K562 (cell line): ENCODE data around the gene NKX1-2. TPM values are rescaled to one million over a fixed set of nuclear protein-coding genes. Genes with fewer than 3 reads are reported as not detected.

Experiments used
- ATAC-seq: fragments of 200-7000 bp; cut with Tn5 transposase; 3 replicates; pipeline ENCODE4 v1.9.1; 2020; ENCODE audit warnings: moderate library complexity
- BruUV-seq: library from RNA; stranded (reverse); fragments of 400-500 nt; replicated peaks from 2 replicates; lab custom pipeline; 2021; lab: Mats Ljungman, UMichigan
- CTCF ChIA-PET: fragments of 300-600 bp; formaldehyde crosslinking; extraction: SDS; loops from one replicate; lab custom pipeline; 2021; ENCODE audit warnings: low intra/inter-chr PET ratio; lab: Yijun Ruan, JAX
- POLR2A ChIA-PET: fragments of 300-600, 350-650 bp; sonication (Branson Sonifier 250); formaldehyde crosslinking; extraction: SDS; loops from one replicate; lab custom pipeline; 2021; ENCODE audit warnings: antibody characterized with exemption, inconsistent platforms; lab: Yijun Ruan, JAX
- DNase-seq, 4 experiments: peaks; one replicate each; pipeline versions ENCODE4 v3.0.0 to v3.0.0-alpha.2; 2011 to 2018; ENCODE audit warnings: low spot score in 3 of 4, mixed read lengths in 3 of 4; ENCODE audit errors: extremely low read depth in 1 of 4
- FAIRE-seq: peaks from 2 replicates; lab custom pipeline; 2011; peaks lifted over from hg19 to GRCh38; lab: Jason Lieb, UNC
- H2AFZ ChIP-seq: 2 replicates; pipeline ENCODE4 v1.6.0; 2011; ENCODE audit warnings: low read depth, low read length, control low read depth, inconsistent platforms
- H3K27ac ChIP-seq: fragments of 200-600 bp; 3 replicates; pipeline ENCODE4 v1.8.0; 2011; ENCODE audit warnings: low read depth, mild to moderate bottlenecking, control low read depth, inconsistent platforms, low read length, moderate library complexity, mixed read lengths; ENCODE audit errors: extremely low read depth
- H3K27me3 ChIP-seq, 2 experiments: fragments of 300-600 bp in 1 of 2; 2 replicates in 1 of 2; 3 replicates in 1 of 2; pipeline versions ENCODE4 v1.6.0 to v1.8.0; 2011; ENCODE audit warnings: inconsistent platforms in 2 of 2, low read length in 2 of 2, mild to moderate bottlenecking in 1 of 2, mixed read lengths in 1 of 2, moderate library complexity in 1 of 2; ENCODE audit not compliant: control insufficient read depth in 2 of 2, insufficient read depth in 2 of 2
- H3K36me3 ChIP-seq: fragments of 300-600 bp; 3 replicates; pipeline ENCODE4 v1.8.0; 2011; ENCODE audit warnings: mild to moderate bottlenecking, low read length, inconsistent platforms; ENCODE audit not compliant: control insufficient read depth, insufficient read depth
- H3K4me1 ChIP-seq, 2 experiments: fragments of 200-600 bp in 1 of 2; replicated peaks in 1 of 2; 2 replicates in 1 of 2; 3 replicates in 1 of 2; pipeline versions ENCODE4 v1.5.1 to v1.8.0; 2011; ENCODE audit warnings: inconsistent platforms in 2 of 2, low read length in 2 of 2, mild to moderate bottlenecking in 1 of 2, mixed read lengths in 1 of 2, moderate library complexity in 1 of 2; ENCODE audit not compliant: control insufficient read depth in 2 of 2, insufficient read depth in 2 of 2
- H3K4me2 ChIP-seq: 2 replicates; pipeline ENCODE4 v1.6.1; 2011; ENCODE audit warnings: low read length, control low read depth, inconsistent platforms, mixed read lengths; ENCODE audit not compliant: insufficient read depth
- H3K4me3 ChIP-seq: fragments of 200-600 bp; sonication (generic), shearing (Covaris generic); 2 replicates; pipeline ENCODE4 v1.5.1; 2016; ENCODE audit warnings: control low read depth, inconsistent platforms
- H3K79me2 ChIP-seq: fragments of 200-600 bp; 3 replicates; pipeline ENCODE4 v1.8.0; 2011; ENCODE audit warnings: low read length, inconsistent platforms; ENCODE audit not compliant: control insufficient read depth, insufficient read depth
- H3K9ac ChIP-seq, 2 experiments: 2 replicates each; pipeline versions ENCODE4 v1.6.0 to v1.6.1; 2011; ENCODE audit warnings: low read depth in 2 of 2, low read length in 2 of 2, control low read depth in 1 of 2, inconsistent platforms in 1 of 2, mild to moderate bottlenecking in 1 of 2, mixed read lengths in 1 of 2; ENCODE audit not compliant: insufficient read depth in 1 of 2
- H3K9me1 ChIP-seq: one replicate; pipeline ENCODE4 v1.6.0; 2011; ENCODE audit warnings: inconsistent platforms, mild to moderate bottlenecking, low read length, moderate library complexity; ENCODE audit not compliant: control insufficient read depth, insufficient read depth
- H3K9me3 ChIP-seq: replicated peaks from 2 replicates; pipeline ENCODE4 v1.5.1; 2011; ENCODE audit warnings: low read depth, low read length, inconsistent platforms; ENCODE audit not compliant: control insufficient read depth, insufficient read depth
- H4K20me1 ChIP-seq: replicated peaks from 2 replicates; pipeline ENCODE4 v1.6.1; 2011; ENCODE audit warnings: low read length, inconsistent platforms, mixed read lengths; ENCODE audit not compliant: control insufficient read depth, insufficient read depth
- ASH1L ChIP-seq: fragments of 450-650 bp; IDR thresholded peaks from 2 replicates; pipeline ENCODE4 v1.6.1; 2018; ENCODE audit warnings: borderline replicate concordance, mild to moderate bottlenecking, low read depth; ENCODE audit not compliant: partially characterized antibody
- CHD1 ChIP-seq: fragments of 200-600 bp; sonication (generic); IDR thresholded peaks from one replicate; pipeline ENCODE4 v1.6.1; 2012; ENCODE audit warnings: mild to moderate bottlenecking, moderate library complexity, low read length, inconsistent platforms
- CTBP1 ChIP-seq: fragments of 450-650 bp; IDR thresholded peaks from 2 replicates; pipeline ENCODE4 v1.6.1; 2016; ENCODE audit warnings: borderline replicate concordance
- EGR1 ChIP-seq: fragments of 450-650 bp; conservative IDR thresholded peaks from 2 replicates; pipeline ENCODE4 v1.6.1; 2017; ENCODE audit warnings: mild to moderate bottlenecking
- HDAC2 ChIP-seq: fragments of 450-650 bp; IDR thresholded peaks from 2 replicates; pipeline ENCODE4 v1.6.1; 2016; ENCODE audit warnings: mild to moderate bottlenecking
- NBN ChIP-seq: fragments of 450-650 bp; IDR thresholded peaks from 2 replicates; pipeline ENCODE4 v1.6.1; 2016; ENCODE audit warnings: low read depth, mild to moderate bottlenecking
- NCOR1 ChIP-seq: fragments of 450-650 bp; IDR thresholded peaks from 2 replicates; pipeline ENCODE4 v1.6.1; 2016; ENCODE audit warnings: mild to moderate bottlenecking, moderate library complexity
- PYGO2 ChIP-seq: fragments of 450-650 bp; IDR thresholded peaks from 2 replicates; pipeline ENCODE4 v1.6.1; 2016; ENCODE audit warnings: mild to moderate bottlenecking, missing genetic modification characterization, moderate library complexity, missing compliant biosample characterization
- SMAD3 ChIP-seq: fragments of 450-650 bp; formaldehyde crosslinking; conservative IDR thresholded peaks from 2 replicates; pipeline ENCODE4 v1.4.0; 2020; ENCODE audit warnings: mild to moderate bottlenecking
- TAF15 ChIP-seq: fragments of 200-400 bp; formaldehyde crosslinking; IDR thresholded peaks from 2 replicates; pipeline ENCODE4 v1.6.1; 2017; ENCODE audit warnings: mild to moderate bottlenecking, low read depth, low read length, moderate library complexity
- TEAD1 ChIP-seq, 2 experiments: fragments of 450-650 bp in 1 of 2; sonication (generic) in 1 of 2; formaldehyde crosslinking; IDR thresholded peaks; 2 replicates each; pipeline versions ENCODE4 v1.4.0 to v1.8.0; 2020 to 2022; ENCODE audit warnings: mild to moderate bottlenecking in 2 of 2, missing genetic modification reagents in 1 of 2
- TSC22D4 ChIP-seq: fragments of 450-650 bp; IDR thresholded peaks from 2 replicates; pipeline ENCODE4 v1.6.1; 2016; ENCODE audit warnings: missing genetic modification characterization, missing biosample characterization, control low read depth
- ZBTB26 ChIP-seq: fragments of 450-650 bp; formaldehyde crosslinking; IDR thresholded peaks from 2 replicates; pipeline ENCODE4 v1.4.0; 2022; ENCODE audit warnings: missing genetic modification characterization
- ZFX ChIP-seq: sonication (generic); formaldehyde crosslinking; IDR thresholded peaks from 2 replicates; pipeline ENCODE4 v1.8.0; 2022; ENCODE audit warnings: mild to moderate bottlenecking, missing genetic modification reagents, moderate library complexity
- ZNF133 ChIP-seq: fragments of 250-450 bp; sonication (Bioruptor Pico); IDR thresholded peaks from 2 replicates; pipeline ENCODE4 v1.4.0; 2020; ENCODE audit warnings: mild to moderate bottlenecking
- ZNF639 ChIP-seq, 2 experiments: fragments of 200-800 bp in 1 of 2; sonication (Bioruptor generic) in 1 of 2; sonication (generic) in 1 of 2; formaldehyde crosslinking in 1 of 2; IDR thresholded peaks in 1 of 2; conservative IDR thresholded peaks in 1 of 2; 2 replicates each; pipeline versions ENCODE4 v1.5.0 to v1.6.1; 2016 to 2020; ENCODE audit warnings: missing compliant biosample characterization in 1 of 2, missing genetic modification characterization in 1 of 2, missing genetic modification reagents in 1 of 2
- ZNF696 ChIP-seq: fragments of 250-450 bp; sonication (Bioruptor Pico); conservative IDR thresholded peaks from 2 replicates; pipeline ENCODE4 v1.4.0; 2020; ENCODE audit warnings: mild to moderate bottlenecking, moderate library complexity
- WGBS: fragments of 100-300 bp; shearing (Covaris generic); methylation state at CpG from one replicate; pipeline ENCODE4 v1.1.6; 2016; ENCODE audit warnings: low coverage, mixed read lengths; ENCODE audit not compliant: insufficient coverage; ENCODE audit errors: missing lambda C conversion rate; 5-methylcytosine and 5-hydroxymethylcytosine counted together
- in situ Hi-C: fragments of 300-500 bp; cut with MboI; formaldehyde crosslinking; loops from 4 replicates; pipeline ENCODE4 v1.15.0; 2018; ENCODE audit warnings: inconsistent platforms, mixed read lengths
- intact Hi-C: fragments of 100-400 bp; cut with micrococcal nuclease; formaldehyde crosslinking; loops from 2 replicates; pipeline ENCODE4 v1.14.2; 2022
- polyA plus RNA-seq, 8 experiments: library from polyadenylated mRNA; depleted of rRNA in 4 of 8; stranded (reverse) in 5 of 8; unstranded in 3 of 8; fragments of >200 nt; fragmentation: Nextera tagmentation in 2 of 8; fragmentation: Illumina TruSeq in 1 of 8; extraction: Ambion mirVana in 2 of 8; extraction: Trizol in 1 of 8; gene quantifications; 2 replicates each; pipeline versions ENCODE4 v1.2.1 to v1.2.3, GENCODE V29; 2011 to 2014; ENCODE audit warnings: inconsistent platforms in 1 of 8, missing spikeins in 1 of 8
- total RNA-seq, 7 experiments: library from RNA; depleted of rRNA in 6 of 7; stranded (reverse); fragments of >200 nt in 6 of 7; fragmentation: Illumina TruSeq in 2 of 7; extraction: Trizol in 2 of 7; gene quantifications; 2 replicates each; pipeline versions ENCODE4 v1.2.1 to v1.2.3, GENCODE V29; 2011 to 2021; ENCODE audit warnings: low replicate concordance in 1 of 7

NKX1-2 gene
- total and polyA plus RNA-seq, 9 of the 15 experiments (the other 6 are each of a cell fraction or from before 2014, with no cell fraction given): not detected

GRCh38 chr10:124401633-124402032 is 48.2 kb downstream of the NKX1-2 start:
- no peak overlapping the region for H3K4me3 ChIP-seq
- in situ Hi-C loops: no loop called here
- H4K20me1 ChIP-seq: no peaks in the 10 kb centered on the region
- no peaks in the 10 kb centered on the region for H3K27me3 ChIP-seq
- BruUV-seq: no TSS peak
- FAIRE-seq (no peak), ATAC-seq (no peak), DNase-seq (no peak)
- ChIA-PET POLR2A (no interaction called here), CTCF (no interaction called here)
- H3K4me2 ChIP-seq: no peak overlapping the region
- no peaks in the 10 kb centered on the region for H3K9me1 ChIP-seq
- no peak overlapping the region for H2AFZ ChIP-seq
- WGBS: 100% methylated on average over 5 of the region's 5 CpGs
- no peaks in the 10 kb centered on the region for H3K9me3 ChIP-seq
- TF ChIP-seq SMAD3 (no peak), NBN (no peak), ZNF696 (CRISPR knock-in tag) (no peak), ASH1L (no peak), PYGO2 (tag) (no peak), HDAC2 (no peak), TSC22D4 (tag) (no peak), TAF15 (no peak), EGR1 (no peak), ZBTB26 (CRISPR knock-in tag) (no peak), CHD1 (no peak), ZFX (CRISPR knock-in tag) (no peak), CTBP1 (no peak), TEAD1 (CRISPR knock-in tag; IDR thresholded peaks at IDR 0.05) (no peak), ZNF133 (no peak), NCOR1 (no peak), ZNF639 (CRISPR knock-in tag; conservative IDR thresholded peaks at IDR 0.05 in 1 of 2, IDR thresholded peaks at IDR 0.05 in 1 of 2) (no peak)
- H3K36me3 ChIP-seq: peaks cover 75% of the 10 kb centered on the region
- H3K27ac ChIP-seq: no peak overlapping the region
- no peak overlapping the region for H3K9ac ChIP-seq
- H3K4me1 ChIP-seq: no peaks in the 10 kb centered on the region; a peak in 2 of 5 replicates
- H3K79me2 ChIP-seq: no peaks in the 10 kb centered on the region
- intact Hi-C loops: no loop called here
